ENCODE data around the gene STAMBP. TPM values are rescaled to one million over a fixed set of nuclear protein-coding genes. Genes with fewer than 3 reads are reported as not detected.

STAMBP gene
- total and polyA plus RNA-seq, 8 donors: 9.8 to 24.4 (median 13.2) TPM

- no peaks in the 10 kb centered on the region for H3K36me3 ChIP-seq
- TF ChIP-seq CTCF (IDR thresholded peaks at IDR 0.05): no peak
- no peaks in the 10 kb centered on the region for H3K27me3 ChIP-seq
- no peaks in the 10 kb centered on the region for H3K9me3 ChIP-seq
- FAIRE-seq: no peak
- DNase-seq: no peak
- peaks cover 7 to 14% (median 14%) of the 10 kb centered on the region in 3 donors for H3K4me1 ChIP-seq
- intact Hi-C loops (cut with DNase I): no loop called here
- H3K27ac ChIP-seq: no peak overlapping the region
- ATAC-seq: no peak
- H3K4me3 ChIP-seq: no peak overlapping the region
Measured at GRCh38 chr2:73832930-73833329, 4.2 kb downstream of the STAMBP start.

DNA sequence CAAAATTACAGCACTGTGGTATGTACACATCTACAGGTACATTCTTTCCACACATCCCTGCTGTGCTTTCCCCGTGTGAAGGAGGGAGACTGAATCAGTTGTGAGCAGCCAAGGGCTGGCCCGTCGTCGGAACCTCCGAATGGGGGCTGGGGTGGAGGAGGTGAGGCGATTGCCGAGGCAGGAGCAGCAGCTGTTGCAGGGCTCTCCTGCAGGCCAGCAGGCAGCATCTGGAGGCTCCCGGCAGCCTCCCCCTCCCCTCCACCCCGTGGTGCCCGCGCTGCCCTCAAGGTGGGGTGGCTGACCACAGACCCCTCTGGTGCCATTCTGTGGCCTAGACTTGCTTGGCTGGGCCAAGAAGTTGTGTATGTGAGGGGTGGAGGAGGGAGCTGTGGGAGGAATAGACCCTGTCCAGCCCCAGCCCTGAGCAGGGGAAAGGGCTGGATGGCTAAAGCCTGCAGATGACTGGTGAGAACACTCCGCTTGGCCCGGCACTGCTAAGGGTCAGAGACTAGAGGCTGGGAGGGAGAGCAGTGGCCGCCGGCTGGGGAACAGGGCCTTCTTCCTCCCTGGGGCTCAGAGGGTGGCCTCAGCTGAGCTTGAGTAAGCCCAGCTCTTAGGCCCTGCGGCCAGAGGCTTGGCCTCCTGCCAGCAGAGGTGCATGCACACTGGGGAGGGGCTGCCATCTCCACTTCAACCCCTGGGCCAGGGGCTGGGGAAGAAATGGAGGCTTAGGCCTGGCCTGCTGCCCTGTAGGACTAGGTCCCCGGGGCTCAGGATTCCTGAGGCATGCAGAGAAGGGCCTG lies 7.6 kb downstream of the STAMBP start:
- no peaks in the 10 kb centered on the region for H3K36me3 ChIP-seq
- no peak overlapping the region for H3K4me3 ChIP-seq
- FAIRE-seq: no peak
- DNase-seq: peak in 3 of 6 donors; percentile 45 to 64 (median 58)
- ATAC-seq: peak in 1 of 4 donors; percentile 12
- no peaks in the 10 kb centered on the region for H3K9me3 ChIP-seq
- no peak overlapping the region for H3K27ac ChIP-seq
- intact Hi-C loops (cut with DNase I): no loop called here
- no peaks in the 10 kb centered on the region for H3K4me1 ChIP-seq
- H3K27me3 ChIP-seq: no peaks in the 10 kb centered on the region
- 92% methylated on average over 17 of the region's 17 CpGs for WGBS, 2 donors
- no peak for TF ChIP-seq CTCF (IDR thresholded peaks at IDR 0.05)

- WGBS, 2 donors: 80 to 87% methylated on average over 4 of the region's 4 CpGs
- intact Hi-C loops (cut with DNase I): no loop called here
- no peak for DNase-seq
- no peaks in the 10 kb centered on the region for H3K36me3 ChIP-seq
- no peaks in the 10 kb centered on the region for H3K27me3 ChIP-seq
- no peak overlapping the region for H3K4me3 ChIP-seq
- FAIRE-seq: no peak
- no peak for TF ChIP-seq CTCF (IDR thresholded peaks at IDR 0.05)
- H3K27ac ChIP-seq: no peak overlapping the region
- peaks cover 0 to 11% (median 10%) of the 10 kb centered on the region in 3 donors for H3K4me1 ChIP-seq
- ATAC-seq: no peak
- H3K9me3 ChIP-seq: no peaks in the 10 kb centered on the region
Measured at GRCh38 chr2:73837847-73838585, 9.3 kb downstream of the STAMBP start.

- ATAC-seq (no peak), FAIRE-seq (no peak), DNase-seq (no peak)
- H3K4me1 ChIP-seq: peaks cover 0 to 11% (median 10%) of the 10 kb centered on the region in 3 donors
- 63 to 64% methylated on average over 2 of the region's 2 CpGs for WGBS, 2 donors
- no peak for TF ChIP-seq CTCF (IDR thresholded peaks at IDR 0.05)
- intact Hi-C loops (cut with DNase I): no loop called here
- H3K9me3 ChIP-seq: no peaks in the 10 kb centered on the region
- no peaks in the 10 kb centered on the region for H3K27me3 ChIP-seq
- H3K27ac ChIP-seq: no peak overlapping the region
- no peaks in the 10 kb centered on the region for H3K36me3 ChIP-seq
- no peak overlapping the region for H3K4me3 ChIP-seq
Measured at GRCh38 chr2:73838889-73839534, 10.3 kb downstream of the STAMBP start.

All from pancreas (tissue), 10 donors.